ENCODE measurements around the gene HHAT. TPM values are rescaled to one million over a fixed set of nuclear protein-coding genes. Genes with fewer than 3 reads are reported as not detected.

Gene HHAT
- total and polyA plus RNA-seq, 7 donors = 0.11 to 0.64 (median 0.16) TPM

GRCh38 chr1:210532223-210532598, 203.5 kb downstream of the HHAT start:
- intact Hi-C loops (cut with DNase I) = no loop called here
- no peak for TF ChIP-seq CTCF (IDR thresholded peaks at IDR 0.05)
- no peaks in the 10 kb centered on the region for H3K9me3 ChIP-seq
- no peak overlapping the region for H3K27ac ChIP-seq
- DNase-seq (no peak), ATAC-seq (no peak)
- H3K4me1 ChIP-seq = no peaks in the 10 kb centered on the region
- 72 to 83% (median 83%) methylated on average over 1 of the region's 1 CpG for WGBS, 3 donors
- H3K27me3 ChIP-seq (ENCODE audit: insufficient read depth in 3 of 3, low read length in 2 of 3) = no peaks in the 10 kb centered on the region
- no peaks in the 10 kb centered on the region for H3K36me3 ChIP-seq (ENCODE audit: insufficient read depth in 1 of 2, low read depth in 1 of 2)
- H3K4me3 ChIP-seq = no peak overlapping the region

GRCh38 chr1:210535761-210536160, 207.1 kb downstream of the HHAT start:
- WGBS, 3 donors = 45 to 51% (median 47%) methylated on average over 4 of the region's 4 CpGs
- H3K4me3 ChIP-seq = no peak overlapping the region
- intact Hi-C loops (cut with DNase I) = no loop called here
- no peak overlapping the region for H3K27ac ChIP-seq
- H3K36me3 ChIP-seq (ENCODE audit: insufficient read depth in 1 of 2, low read depth in 1 of 2) = no peaks in the 10 kb centered on the region
- ATAC-seq (no peak), DNase-seq (no peak)
- H3K9me3 ChIP-seq = no peaks in the 10 kb centered on the region
- no peak for TF ChIP-seq CTCF (IDR thresholded peaks at IDR 0.05)
- no peaks in the 10 kb centered on the region for H3K27me3 ChIP-seq (ENCODE audit: insufficient read depth in 3 of 3, low read length in 2 of 3)
- H3K4me1 ChIP-seq = no peaks in the 10 kb centered on the region

DNA sequence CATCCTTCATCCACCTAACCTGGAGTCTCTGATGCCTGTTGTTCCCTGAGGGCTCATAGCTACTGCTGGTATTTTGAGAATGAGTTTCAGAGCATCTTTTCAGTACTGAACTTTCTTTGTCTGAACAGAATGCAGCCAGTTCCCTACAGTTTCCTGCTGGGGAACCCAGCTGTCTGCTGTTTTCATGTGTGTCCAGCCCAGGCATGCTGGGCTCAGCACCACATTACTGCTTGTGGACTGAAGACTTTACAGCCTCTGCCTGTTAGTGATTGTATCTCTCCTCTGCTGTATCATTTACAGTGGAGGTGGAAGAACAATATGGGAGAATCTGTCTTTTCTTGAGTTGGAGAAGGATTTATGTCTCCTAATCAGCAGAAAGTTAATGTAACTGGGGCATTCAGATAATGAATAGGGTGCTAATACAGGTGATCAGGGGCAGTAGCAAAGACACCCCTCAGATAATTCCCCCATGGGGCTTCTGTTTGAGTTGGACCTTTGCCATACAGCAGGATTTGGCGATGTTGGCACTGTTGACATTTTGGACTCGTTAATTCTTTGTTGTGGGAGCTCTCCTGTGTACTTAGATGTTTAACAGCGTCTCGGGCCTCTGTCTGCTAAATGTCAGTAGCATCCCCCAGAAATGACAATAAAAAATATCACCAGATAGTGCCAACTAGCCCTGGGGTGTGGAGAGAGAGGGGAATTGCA, 207.7 kb downstream of the HHAT start:
- Histone ChIP-seq H3K27ac (no peak overlapping the region), H3K27me3 (ENCODE audit: insufficient read depth in 3 of 3, low read length in 2 of 3) (no peaks in the 10 kb centered on the region), H3K36me3 (ENCODE audit: insufficient read depth in 1 of 2, low read depth in 1 of 2) (no peaks in the 10 kb centered on the region), H3K4me1 (no peaks in the 10 kb centered on the region), H3K9me3 (no peaks in the 10 kb centered on the region), H3K4me3 (no peak overlapping the region)
- no peak for TF ChIP-seq CTCF (IDR thresholded peaks at IDR 0.05)
- 58 to 66% (median 66%) methylated on average over 4 of the region's 4 CpGs for WGBS, 3 donors
- intact Hi-C loops (cut with DNase I) = no loop called here
- ATAC-seq (no peak), DNase-seq (no peak)

GRCh38 chr1:210540288-210540687, 211.6 kb downstream of the HHAT start:
- Histone ChIP-seq H3K9me3 (no peaks in the 10 kb centered on the region), H3K27ac (no peak overlapping the region), H3K27me3 (ENCODE audit: insufficient read depth in 3 of 3, low read length in 2 of 3) (no peaks in the 10 kb centered on the region), H3K36me3 (ENCODE audit: insufficient read depth in 1 of 2, low read depth in 1 of 2) (no peaks in the 10 kb centered on the region), H3K4me1 (no peaks in the 10 kb centered on the region), H3K4me3 (no peak overlapping the region)
- intact Hi-C loops (cut with DNase I) = no loop called here
- ATAC-seq (no peak), DNase-seq (no peak)
- WGBS, 3 donors = 50 to 95% (median 71%) methylated on average over 2 to 3 of the region's 3 CpGs
- no peak for TF ChIP-seq CTCF (IDR thresholded peaks at IDR 0.05)
